ENCODE measurements around the gene DCTN4. TPM values are rescaled to one million over a fixed set of nuclear protein-coding genes. Genes with fewer than 3 reads are reported as not detected.

Gene DCTN4
- total and polyA plus RNA-seq, 2 of the 4 experiments (the other 2 are of a cell fraction), result 28.1 to 50.2 TPM

GRCh38 chr5:150665044-150665443 is 93.8 kb downstream of the DCTN4 start:
- no peak overlapping the region for H3K9ac ChIP-seq (ENCODE audit: low read depth, low read length)
- WGBS, 2 experiments (ENCODE audit: extremely low coverage in 2 of 2, insufficient read length in 1 of 2), result no CpG with 5 or more reads among the region's 12 CpGs
- in situ Hi-C loops (cut with MboI; ENCODE audit: low sequenced_read_pairs), result no loop called here
- no peak overlapping the region for H3K4me2 ChIP-seq (ENCODE audit: low read depth, low read length)
- H3K14ac ChIP-seq (replicated peaks; ENCODE audit: low read depth, low read length), result no peak overlapping the region
- no peak overlapping the region for H2BK15ac ChIP-seq (ENCODE audit: low read depth, low read length)
- no peak overlapping the region for H2AK9ac ChIP-seq (replicated peaks; ENCODE audit: low read depth, low read length, poor library complexity)
- H4K20me1 ChIP-seq (ENCODE audit: insufficient read depth, low read length), result no peaks in the 10 kb centered on the region; the same call in 1 of the 2 replicates
- H2BK20ac ChIP-seq (ENCODE audit: low read depth, low read length), result no peak overlapping the region
- H3K18ac ChIP-seq (ENCODE audit: low read depth, low read length), result no peak overlapping the region
- no peak overlapping the region for H4K5ac ChIP-seq (ENCODE audit: low read depth, low read length)
- H3K56ac ChIP-seq (ENCODE audit: extremely low read depth, insufficient read depth, low read length), result no peak overlapping the region
- POLR2A ChIA-PET (ENCODE audit: unreplicated experiment), result no interaction called here
- peak overlapping the region; percentile 36 for H2BK5ac ChIP-seq (ENCODE audit: low read depth, low read length, poor library complexity, severe bottlenecking)
- H3K36me3 ChIP-seq (ENCODE audit: control insufficient read depth, insufficient read depth, low read length), result no peaks in the 10 kb centered on the region
- no peak overlapping the region for H4K91ac ChIP-seq (ENCODE audit: insufficient read depth, low read depth, low read length)
- H3K79me1 ChIP-seq (ENCODE audit: low read depth in 1 of 2, low read length in 2 of 2), result no peaks in the 10 kb centered on the region
- BruUV-seq (replicated peaks), result no TSS peak
- H3K9me3 ChIP-seq (ENCODE audit: control insufficient read depth, insufficient read depth, low read length), result no peaks in the 10 kb centered on the region
- peaks cover 9% of the 10 kb centered on the region for H3K4me1 ChIP-seq (ENCODE audit: control insufficient read depth, insufficient read depth, low read length)
- DNase-seq, result peak; percentile 62
- H3K27me3 ChIP-seq (ENCODE audit: control insufficient read depth, insufficient read depth, low read length), result peaks cover 9% of the 10 kb centered on the region
- no peak overlapping the region for H2BK120ac ChIP-seq (ENCODE audit: low read depth, low read length)
- H3K27ac ChIP-seq (ENCODE audit: insufficient read depth, low read length), result no peak overlapping the region
- peaks cover 4% of the 10 kb centered on the region; the same call in 1 of the 2 replicates for H3K9me1 ChIP-seq (ENCODE audit: insufficient read depth, low read length)
- dilution Hi-C loops (cut with HindIII; ENCODE audit: low sequenced_read_pairs, unreplicated experiment), result no loop called here
- CTCF ChIA-PET, result interaction anchor here (1.3 kb wide), 1 partner anchor 120 kb away, joined by 3 read pairs; no protein-coding TSS in a partner anchor
- H2AK5ac ChIP-seq (ENCODE audit: low read depth, low read length), result no peak overlapping the region
- no peak overlapping the region for H3K23ac ChIP-seq (ENCODE audit: low read depth, low read length)
- H2AFZ ChIP-seq (replicated peaks; ENCODE audit: low read length, poor library complexity), result peak overlapping the region; percentile 81
- H3K4ac ChIP-seq (ENCODE audit: low read depth, low read length), result no peak overlapping the region
- ATAC-seq (ENCODE audit: low read depth), result peak; percentile 40
- intact Hi-C loops (cut with micrococcal nuclease), result no loop called here
- 0 out of 2 replicates have a peak, but pooled peaks have one; percentile 19 for TF ChIP-seq CEBPB (IDR thresholded peaks at IDR 0.05; ENCODE audit: low read depth, low read length)
- no peak for TF ChIP-seq RCOR1 (IDR thresholded peaks at IDR 0.05; ENCODE audit: insufficient replicate concordance, low read length)
- no peak for TF ChIP-seq MAZ (IDR thresholded peaks at IDR 0.05; ENCODE audit: borderline replicate concordance, low read depth, low read length)
- TF ChIP-seq CHD1 (IDR thresholded peaks at IDR 0.05; ENCODE audit: low read depth, low read length), result no peak
- TF ChIP-seq SMC3 (IDR thresholded peaks at IDR 0.05; ENCODE audit: low read depth, low read length), result no peak
- peak; percentile 67; the same call in 1 of the 2 replicates for TF ChIP-seq BHLHE40 (IDR thresholded peaks at IDR 0.05; ENCODE audit: low read depth, low read length)
- no peak overlapping the region for H4K8ac ChIP-seq (ENCODE audit: low read depth in 2 of 2, low read length in 2 of 2)
- no peak overlapping the region for H3K4me3 ChIP-seq (ENCODE audit: insufficient read depth, low read depth, low read length)

All from IMR-90 (cell line).